K562 (cell line): ENCODE results near the gene BRME1. TPM values are rescaled to one million over a fixed set of nuclear protein-coding genes. Genes with fewer than 3 reads are reported as not detected.
A peak's percentile ranks its signal among the peaks of the same experiment; 100 is the strongest.

Source experiments
- CC2D1A ChIP-seq: fragments of 450-650 bp; IDR thresholded peaks from 2 replicates; pipeline ENCODE4 v1.6.1; 2017; ENCODE audit warnings: mild to moderate bottlenecking
- CHD1 ChIP-seq: fragments of 200-600 bp; sonication (generic); IDR thresholded peaks from one replicate; pipeline ENCODE4 v1.6.1; 2012; ENCODE audit warnings: mild to moderate bottlenecking, moderate library complexity, low read length, inconsistent platforms
- EHMT2 ChIP-seq: fragments of 450-650 bp; IDR thresholded peaks from 2 replicates; pipeline ENCODE4 v1.6.1; 2018; ENCODE audit warnings: antibody characterized with exemption
- FIP1L1 ChIP-seq: fragments of 200-400 bp; formaldehyde crosslinking; IDR thresholded peaks from 2 replicates; pipeline ENCODE4 v1.6.1; 2018; ENCODE audit warnings: mild to moderate bottlenecking, low read depth, low read length; ENCODE audit not compliant: poor library complexity, severe bottlenecking
- FOXK1 ChIP-seq: sonication (generic); formaldehyde crosslinking; IDR thresholded peaks from 2 replicates; pipeline ENCODE4 v1.8.0; 2022; ENCODE audit warnings: missing genetic modification reagents, mild to moderate bottlenecking, borderline replicate concordance
- KHSRP ChIP-seq: fragments of 450-650 bp; IDR thresholded peaks from 2 replicates; pipeline ENCODE4 v1.6.1; 2017
- MAZ ChIP-seq, 2 experiments: fragments of 450-650 bp in 1 of 2; sonication (generic) in 1 of 2; formaldehyde crosslinking; IDR thresholded peaks in 1 of 2; conservative IDR thresholded peaks in 1 of 2; 2 replicates each; pipeline versions ENCODE4 v1.4.0 to v1.5.0; 2020; ENCODE audit warnings: mild to moderate bottlenecking in 1 of 2, missing genetic modification reagents in 1 of 2
- RAD51 ChIP-seq: fragments of 450-650 bp; IDR thresholded peaks from 2 replicates; pipeline ENCODE4 v1.7.1; 2016; ENCODE audit warnings: low read depth, mild to moderate bottlenecking, borderline replicate concordance
- RB1 ChIP-seq: fragments of 450-650 bp; IDR thresholded peaks from 2 replicates; pipeline ENCODE4 v1.6.1; 2017; ENCODE audit warnings: low read depth, mild to moderate bottlenecking
- RNF2 ChIP-seq: sonication (generic); IDR thresholded peaks from 2 replicates; pipeline ENCODE4 v1.6.1; 2016
- SAFB2 ChIP-seq: fragments of 200-400 bp; formaldehyde crosslinking; IDR thresholded peaks from 2 replicates; pipeline ENCODE4 v1.6.1; 2018; ENCODE audit warnings: borderline replicate concordance, low read length, low read depth, moderate library complexity; ENCODE audit not compliant: severe bottlenecking
- SUPT5H ChIP-seq: fragments of 450-650 bp; IDR thresholded peaks from 2 replicates; pipeline ENCODE4 v1.6.1; 2016
- ZNF184 ChIP-seq: sonication (generic); formaldehyde crosslinking; IDR thresholded peaks from 2 replicates; pipeline ENCODE4 v1.5.0; 2020; ENCODE audit warnings: missing genetic modification reagents
- polyA plus RNA-seq, 8 experiments: library from polyadenylated mRNA; depleted of rRNA in 4 of 8; stranded (reverse) in 5 of 8; unstranded in 3 of 8; fragments of >200 nt; fragmentation: Nextera tagmentation in 2 of 8; fragmentation: Illumina TruSeq in 1 of 8; extraction: Ambion mirVana in 2 of 8; extraction: Trizol in 1 of 8; gene quantifications; 2 replicates each; pipeline versions ENCODE4 v1.2.1 to v1.2.3, GENCODE V29; 2011 to 2014; ENCODE audit warnings: inconsistent platforms in 1 of 8, missing spikeins in 1 of 8
- total RNA-seq, 7 experiments: library from RNA; depleted of rRNA in 6 of 7; stranded (reverse); fragments of >200 nt in 6 of 7; fragmentation: Illumina TruSeq in 2 of 7; extraction: Trizol in 2 of 7; gene quantifications; 2 replicates each; pipeline versions ENCODE4 v1.2.1 to v1.2.3, GENCODE V29; 2011 to 2021; ENCODE audit warnings: low replicate concordance in 1 of 7
- TF ChIP-seq, protein P1 (sequence below), 3 experiments: fragments of 200-800 bp in 1 of 3; fragments of 250-450 bp in 1 of 3; fragments of 450-650 bp in 1 of 3; sonication (Bioruptor Pico) in 1 of 3; sonication (Bioruptor generic) in 1 of 3; formaldehyde crosslinking in 1 of 3; IDR thresholded peaks; 2 replicates each; pipeline versions ENCODE4 v1.6.1 to v1.8.0; 2016 to 2022; ENCODE audit warnings: mild to moderate bottlenecking in 2 of 3, missing genetic modification characterization in 2 of 3, missing compliant biosample characterization in 1 of 3, moderate library complexity in 1 of 3
- TF ChIP-seq, protein P2 (sequence below): fragments of 250-450 bp; sonication (Bioruptor Pico); IDR thresholded peaks from 2 replicates; pipeline ENCODE4 v1.8.0; 2022; ENCODE audit warnings: inconsistent platforms, mild to moderate bottlenecking, moderate library complexity, borderline replicate concordance
- TF ChIP-seq, protein P3 (sequence below): fragments of 450-650 bp; IDR thresholded peaks from 2 replicates; pipeline ENCODE4 v1.6.1; 2017; ENCODE audit warnings: antibody characterized with exemption, mild to moderate bottlenecking

Gene BRME1
- total and polyA plus RNA-seq, 9 of the 15 experiments (the other 6 are each of a cell fraction or from before 2014, with no cell fraction given): 0.75 to 6.1 (median 3.6) TPM

DNA sequence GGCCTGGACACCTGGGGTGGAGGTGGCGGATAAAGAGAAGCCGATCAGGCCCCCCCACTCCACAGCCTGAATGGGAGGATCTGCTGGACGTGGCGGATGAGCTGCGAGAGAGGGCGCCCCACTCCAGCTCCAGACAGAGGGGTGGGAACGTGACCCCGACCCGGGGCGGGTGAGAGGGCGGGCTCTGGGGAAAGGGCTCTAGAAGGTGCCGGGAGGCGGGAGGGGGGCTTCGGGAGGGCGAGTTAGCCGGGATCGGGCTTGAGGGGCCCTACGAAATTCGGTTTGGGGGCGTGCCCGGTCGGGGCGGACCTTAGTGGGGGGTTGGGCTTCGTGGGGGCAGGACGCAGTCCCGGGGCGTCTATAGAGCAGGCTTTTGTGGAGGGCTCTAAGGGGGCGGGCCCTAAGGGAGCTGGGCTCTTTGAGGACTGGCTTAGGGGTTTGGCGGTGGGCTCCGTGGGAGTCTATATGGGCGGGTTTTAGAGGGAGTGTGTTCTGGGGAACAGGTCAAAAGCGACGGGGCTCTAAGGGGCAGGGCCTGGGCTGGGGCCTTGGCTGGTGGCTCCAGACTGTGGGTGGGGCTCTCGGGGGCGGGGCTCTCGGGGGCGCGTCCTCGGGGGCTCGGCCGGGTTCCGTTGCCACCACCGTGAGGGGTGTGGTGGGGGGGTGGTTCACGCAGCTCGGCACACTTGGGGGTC is 33.1 kb downstream of the BRME1 start (continued):
- TF ChIP-seq, protein P1, sequence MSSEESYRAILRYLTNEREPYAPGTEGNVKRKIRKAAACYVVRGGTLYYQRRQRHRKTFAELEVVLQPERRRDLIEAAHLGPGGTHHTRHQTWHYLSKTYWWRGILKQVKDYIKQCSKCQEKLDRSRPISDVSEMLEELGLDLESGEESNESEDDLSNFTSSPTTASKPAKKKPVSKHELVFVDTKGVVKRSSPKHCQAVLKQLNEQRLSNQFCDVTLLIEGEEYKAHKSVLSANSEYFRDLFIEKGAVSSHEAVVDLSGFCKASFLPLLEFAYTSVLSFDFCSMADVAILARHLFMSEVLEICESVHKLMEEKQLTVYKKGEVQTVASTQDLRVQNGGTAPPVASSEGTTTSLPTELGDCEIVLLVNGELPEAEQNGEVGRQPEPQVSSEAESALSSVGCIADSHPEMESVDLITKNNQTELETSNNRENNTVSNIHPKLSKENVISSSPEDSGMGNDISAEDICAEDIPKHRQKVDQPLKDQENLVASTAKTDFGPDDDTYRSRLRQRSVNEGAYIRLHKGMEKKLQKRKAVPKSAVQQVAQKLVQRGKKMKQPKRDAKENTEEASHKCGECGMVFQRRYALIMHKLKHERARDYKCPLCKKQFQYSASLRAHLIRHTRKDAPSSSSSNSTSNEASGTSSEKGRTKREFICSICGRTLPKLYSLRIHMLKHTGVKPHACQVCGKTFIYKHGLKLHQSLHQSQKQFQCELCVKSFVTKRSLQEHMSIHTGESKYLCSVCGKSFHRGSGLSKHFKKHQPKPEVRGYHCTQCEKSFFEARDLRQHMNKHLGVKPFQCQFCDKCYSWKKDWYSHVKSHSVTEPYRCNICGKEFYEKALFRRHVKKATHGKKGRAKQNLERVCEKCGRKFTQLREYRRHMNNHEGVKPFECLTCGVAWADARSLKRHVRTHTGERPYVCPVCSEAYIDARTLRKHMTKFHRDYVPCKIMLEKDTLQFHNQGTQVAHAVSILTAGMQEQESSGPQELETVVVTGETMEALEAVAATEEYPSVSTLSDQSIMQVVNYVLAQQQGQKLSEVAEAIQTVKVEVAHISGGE (CRISPR knock-in tag; IDR thresholded peaks at IDR 0.05): no peak
- TF ChIP-seq ZNF184 (CRISPR knock-in tag): no peak
- TF ChIP-seq RB1: peak; percentile 26; the same call in 1 of the 2 replicates
- TF ChIP-seq, protein P2, sequence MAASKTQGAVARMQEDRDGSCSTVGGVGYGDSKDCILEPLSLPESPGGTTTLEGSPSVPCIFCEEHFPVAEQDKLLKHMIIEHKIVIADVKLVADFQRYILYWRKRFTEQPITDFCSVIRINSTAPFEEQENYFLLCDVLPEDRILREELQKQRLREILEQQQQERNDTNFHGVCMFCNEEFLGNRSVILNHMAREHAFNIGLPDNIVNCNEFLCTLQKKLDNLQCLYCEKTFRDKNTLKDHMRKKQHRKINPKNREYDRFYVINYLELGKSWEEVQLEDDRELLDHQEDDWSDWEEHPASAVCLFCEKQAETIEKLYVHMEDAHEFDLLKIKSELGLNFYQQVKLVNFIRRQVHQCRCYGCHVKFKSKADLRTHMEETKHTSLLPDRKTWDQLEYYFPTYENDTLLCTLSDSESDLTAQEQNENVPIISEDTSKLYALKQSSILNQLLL: no peak
- peak in 1 of 2 experiments; percentile 61; a peak in 1 of 4 replicates for TF ChIP-seq MAZ (CRISPR knock-in tag; conservative IDR thresholded peaks at IDR 0.05 in 1 of 2, IDR thresholded peaks at IDR 0.05 in 1 of 2)
- no peak for TF ChIP-seq RNF2
- TF ChIP-seq EHMT2: no peak
- TF ChIP-seq CHD1: no peak
- TF ChIP-seq FIP1L1: no peak
- TF ChIP-seq SUPT5H: peak; percentile 41
- TF ChIP-seq FOXK1: no peak
- no peak for TF ChIP-seq SAFB2
- TF ChIP-seq, protein P3, sequence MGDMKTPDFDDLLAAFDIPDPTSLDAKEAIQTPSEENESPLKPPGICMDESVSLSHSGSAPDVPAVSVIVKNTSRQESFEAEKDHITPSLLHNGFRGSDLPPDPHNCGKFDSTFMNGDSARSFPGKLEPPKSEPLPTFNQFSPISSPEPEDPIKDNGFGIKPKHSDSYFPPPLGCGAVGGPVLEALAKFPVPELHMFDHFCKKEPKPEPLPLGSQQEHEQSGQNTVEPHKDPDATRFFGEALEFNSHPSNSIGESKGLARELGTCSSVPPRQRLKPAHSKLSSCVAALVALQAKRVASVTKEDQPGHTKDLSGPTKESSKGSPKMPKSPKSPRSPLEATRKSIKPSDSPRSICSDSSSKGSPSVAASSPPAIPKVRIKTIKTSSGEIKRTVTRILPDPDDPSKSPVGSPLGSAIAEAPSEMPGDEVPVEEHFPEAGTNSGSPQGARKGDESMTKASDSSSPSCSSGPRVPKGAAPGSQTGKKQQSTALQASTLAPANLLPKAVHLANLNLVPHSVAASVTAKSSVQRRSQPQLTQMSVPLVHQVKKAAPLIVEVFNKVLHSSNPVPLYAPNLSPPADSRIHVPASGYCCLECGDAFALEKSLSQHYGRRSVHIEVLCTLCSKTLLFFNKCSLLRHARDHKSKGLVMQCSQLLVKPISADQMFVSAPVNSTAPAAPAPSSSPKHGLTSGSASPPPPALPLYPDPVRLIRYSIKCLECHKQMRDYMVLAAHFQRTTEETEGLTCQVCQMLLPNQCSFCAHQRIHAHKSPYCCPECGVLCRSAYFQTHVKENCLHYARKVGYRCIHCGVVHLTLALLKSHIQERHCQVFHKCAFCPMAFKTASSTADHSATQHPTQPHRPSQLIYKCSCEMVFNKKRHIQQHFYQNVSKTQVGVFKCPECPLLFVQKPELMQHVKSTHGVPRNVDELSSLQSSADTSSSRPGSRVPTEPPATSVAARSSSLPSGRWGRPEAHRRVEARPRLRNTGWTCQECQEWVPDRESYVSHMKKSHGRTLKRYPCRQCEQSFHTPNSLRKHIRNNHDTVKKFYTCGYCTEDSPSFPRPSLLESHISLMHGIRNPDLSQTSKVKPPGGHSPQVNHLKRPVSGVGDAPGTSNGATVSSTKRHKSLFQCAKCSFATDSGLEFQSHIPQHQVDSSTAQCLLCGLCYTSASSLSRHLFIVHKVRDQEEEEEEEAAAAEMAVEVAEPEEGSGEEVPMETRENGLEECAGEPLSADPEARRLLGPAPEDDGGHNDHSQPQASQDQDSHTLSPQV: no peak
- peak; percentile 40 for TF ChIP-seq RAD51
- no peak for TF ChIP-seq CC2D1A
- no peak for TF ChIP-seq KHSRP
